ENCODE results near the gene LCE1A.

DNA sequence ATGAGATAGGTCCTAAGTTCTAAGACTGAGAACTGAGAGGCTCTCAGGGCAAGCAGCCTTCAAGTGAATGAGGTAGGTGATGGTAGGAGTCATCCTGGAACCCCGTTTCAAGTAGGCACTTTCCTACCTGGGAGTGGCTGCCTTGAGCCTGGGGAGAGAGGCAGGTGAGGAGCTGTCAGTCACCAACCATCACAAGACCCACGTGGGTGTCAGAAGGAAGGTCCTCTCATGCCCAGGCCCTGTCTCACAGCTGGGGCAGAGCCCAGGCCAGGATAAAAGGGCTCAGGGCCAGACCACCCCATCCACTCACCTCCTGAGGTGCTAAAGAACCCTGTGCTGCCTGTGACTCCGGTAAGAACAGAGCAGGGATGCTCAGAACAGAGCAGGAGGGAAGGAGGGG lies 30.9 kb upstream of the LCE1A start, which contains the start of gene LCE1D:
- TF ChIP-seq, protein P1, sequence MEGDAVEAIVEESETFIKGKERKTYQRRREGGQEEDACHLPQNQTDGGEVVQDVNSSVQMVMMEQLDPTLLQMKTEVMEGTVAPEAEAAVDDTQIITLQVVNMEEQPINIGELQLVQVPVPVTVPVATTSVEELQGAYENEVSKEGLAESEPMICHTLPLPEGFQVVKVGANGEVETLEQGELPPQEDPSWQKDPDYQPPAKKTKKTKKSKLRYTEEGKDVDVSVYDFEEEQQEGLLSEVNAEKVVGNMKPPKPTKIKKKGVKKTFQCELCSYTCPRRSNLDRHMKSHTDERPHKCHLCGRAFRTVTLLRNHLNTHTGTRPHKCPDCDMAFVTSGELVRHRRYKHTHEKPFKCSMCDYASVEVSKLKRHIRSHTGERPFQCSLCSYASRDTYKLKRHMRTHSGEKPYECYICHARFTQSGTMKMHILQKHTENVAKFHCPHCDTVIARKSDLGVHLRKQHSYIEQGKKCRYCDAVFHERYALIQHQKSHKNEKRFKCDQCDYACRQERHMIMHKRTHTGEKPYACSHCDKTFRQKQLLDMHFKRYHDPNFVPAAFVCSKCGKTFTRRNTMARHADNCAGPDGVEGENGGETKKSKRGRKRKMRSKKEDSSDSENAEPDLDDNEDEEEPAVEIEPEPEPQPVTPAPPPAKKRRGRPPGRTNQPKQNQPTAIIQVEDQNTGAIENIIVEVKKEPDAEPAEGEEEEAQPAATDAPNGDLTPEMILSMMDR (conservative IDR thresholded peaks at IDR 0.05; ENCODE audit: low read length): no peak
- TF ChIP-seq EZH2phosphoT487 (IDR thresholded peaks at IDR 0.05; ENCODE audit: borderline replicate concordance, low read depth, low read length): no peak

All from OCI-LY7 (cell line).